H9 (cell line): ENCODE measurements around the gene TCF15. TPM values are rescaled to one million over a fixed set of nuclear protein-coding genes. Genes with fewer than 3 reads are reported as not detected.

Experiments
- DNase-seq: peaks from one replicate; pipeline ENCODE4 v3.0.0-alpha.2; 2017
- H2AFZ ChIP-seq: one replicate; pipeline ENCODE4 v1.6.1; 2013; ENCODE audit warnings: mild to moderate bottlenecking, low read length, control low read depth, moderate library complexity
- H2AK5ac ChIP-seq: 2 replicates; pipeline ENCODE4 v1.6.1; 2013; ENCODE audit warnings: low read length, control low read depth, mixed read lengths; ENCODE audit not compliant: insufficient read length
- H2BK120ac ChIP-seq: one replicate; pipeline ENCODE4 v1.6.1; 2013; ENCODE audit warnings: low read depth, mild to moderate bottlenecking, low read length, control low read depth, inconsistent platforms; ENCODE audit not compliant: poor library complexity, severe bottlenecking
- H2BK12ac ChIP-seq: 2 replicates; pipeline ENCODE4 v1.6.1; 2013; ENCODE audit warnings: low read length, control low read depth, mixed read lengths, low read depth; ENCODE audit not compliant: insufficient read length
- H2BK15ac ChIP-seq: 2 replicates; pipeline ENCODE4 v1.6.1; 2013; ENCODE audit warnings: low read depth, low read length, control low read depth
- H2BK20ac ChIP-seq: one replicate; pipeline ENCODE4 v1.6.1; 2013; ENCODE audit warnings: low read depth, mild to moderate bottlenecking, low read length, control low read depth, inconsistent platforms; ENCODE audit not compliant: poor library complexity, severe bottlenecking
- H2BK5ac ChIP-seq: 2 replicates; pipeline ENCODE4 v1.6.1; 2013; ENCODE audit warnings: low read length, control low read depth, mixed read lengths; ENCODE audit not compliant: insufficient read length
- H3K14ac ChIP-seq: 2 replicates; pipeline ENCODE4 v1.6.1; 2013; ENCODE audit warnings: low read length, control low read depth; ENCODE audit not compliant: insufficient read depth
- H3K18ac ChIP-seq: 2 replicates; pipeline ENCODE4 v1.6.1; 2013; ENCODE audit warnings: low read depth, mild to moderate bottlenecking, mixed read lengths, low read length, control low read depth; ENCODE audit not compliant: insufficient read length
- H3K23ac ChIP-seq: 2 replicates; pipeline ENCODE4 v1.6.1; 2013; ENCODE audit warnings: low read length, control low read depth, mixed read lengths, low read depth; ENCODE audit not compliant: insufficient read length
- H3K23me2 ChIP-seq: 2 replicates; pipeline ENCODE4 v1.6.1; 2013; ENCODE audit warnings: low read depth, mild to moderate bottlenecking, mixed read lengths, low read length, control low read depth; ENCODE audit not compliant: insufficient read length, poor library complexity, severe bottlenecking
- H3K27ac ChIP-seq: 2 replicates; pipeline ENCODE4 v1.5.1; 2013; ENCODE audit warnings: low read length, control low read depth, mixed read lengths, low read depth; ENCODE audit not compliant: insufficient read length
- H3K27me3 ChIP-seq: 2 replicates; pipeline ENCODE4 v1.6.1; 2013; ENCODE audit warnings: low read length, control low read depth, inconsistent platforms; ENCODE audit not compliant: insufficient read depth
- H3K4ac ChIP-seq: 2 replicates; pipeline ENCODE4 v1.6.1; 2013; ENCODE audit warnings: low read depth, mild to moderate bottlenecking, control low read depth, inconsistent platforms, low read length, moderate library complexity
- H3K4me1 ChIP-seq: 2 replicates; pipeline ENCODE4 v1.6.1; 2013; ENCODE audit warnings: low read length, control low read depth, inconsistent platforms; ENCODE audit not compliant: insufficient read depth
- H3K4me2 ChIP-seq: 2 replicates; pipeline ENCODE4 v1.6.1; 2013; ENCODE audit warnings: low read length, control low read depth, mixed read lengths; ENCODE audit not compliant: insufficient read length, insufficient read depth
- H3K56ac ChIP-seq: 2 replicates; pipeline ENCODE4 v1.6.1; 2013; ENCODE audit warnings: low read depth, mild to moderate bottlenecking, mixed read lengths, low read length, control low read depth; ENCODE audit not compliant: insufficient read length
- H3K79me1 ChIP-seq: 2 replicates; pipeline ENCODE4 v1.6.1; 2013; ENCODE audit warnings: low read depth, mild to moderate bottlenecking, moderate library complexity, low read length, control low read depth, inconsistent platforms; ENCODE audit not compliant: insufficient read depth, poor library complexity, severe bottlenecking
- H3K79me2 ChIP-seq: 2 replicates; pipeline ENCODE4 v1.6.1; 2013; ENCODE audit warnings: low read length, control low read depth, inconsistent platforms; ENCODE audit not compliant: insufficient read depth
- H3K9ac ChIP-seq: 2 replicates; pipeline ENCODE4 v1.6.1; 2013; ENCODE audit warnings: low read length, control low read depth, mixed read lengths; ENCODE audit not compliant: insufficient read length; ENCODE audit errors: extremely low read depth
- H3K9me3 ChIP-seq: one replicate; pipeline ENCODE4 v1.6.1; 2013; ENCODE audit warnings: low read depth, low read length, inconsistent platforms; ENCODE audit not compliant: control insufficient read depth
- H3T11ph ChIP-seq: one replicate; pipeline ENCODE4 v1.6.1; 2013; ENCODE audit warnings: mild to moderate bottlenecking, low read length, control low read depth, inconsistent platforms
- H4K20me1 ChIP-seq: one replicate; pipeline ENCODE4 v1.6.1; 2013; ENCODE audit not compliant: control insufficient read depth, insufficient read length, insufficient read depth
- H4K5ac ChIP-seq: 2 replicates; pipeline ENCODE4 v1.6.1; 2013; ENCODE audit warnings: low read depth, mild to moderate bottlenecking, mixed read lengths, low read length, control low read depth; ENCODE audit not compliant: insufficient read length
- H4K8ac ChIP-seq: replicated peaks from 2 replicates; pipeline ENCODE4 v1.6.1; 2013; ENCODE audit warnings: low read length, control low read depth, mixed read lengths, low read depth; ENCODE audit not compliant: insufficient read length
- H4K91ac ChIP-seq: 2 replicates; pipeline ENCODE4 v1.6.1; 2013; ENCODE audit warnings: low read depth, mild to moderate bottlenecking, moderate library complexity, mixed read lengths, low read length, control low read depth; ENCODE audit not compliant: insufficient read length
- H3K27ac Mint-ChIP-seq, 3 experiments: 2 replicates in 2 of 3; 3 replicates in 1 of 3; pipeline ENCODE4 v1.8.0; 2020 to 2021; ENCODE audit warnings: mixed read lengths in 3 of 3, mild to moderate bottlenecking in 1 of 3, moderate library complexity in 1 of 3
- H3K27me3 Mint-ChIP-seq: 2 replicates; pipeline ENCODE4 v1.8.0; 2021; ENCODE audit warnings: low read depth, mild to moderate bottlenecking, moderate library complexity, mixed read lengths
- H3K36me3 Mint-ChIP-seq, 3 experiments: 2 replicates in 2 of 3; 3 replicates in 1 of 3; pipeline ENCODE4 v1.8.0; 2020 to 2021; ENCODE audit warnings: low read depth in 3 of 3, mixed read lengths in 3 of 3; ENCODE audit not compliant: insufficient read depth in 1 of 3
- H3K4me1 Mint-ChIP-seq, 2 experiments: 2 replicates each; pipeline ENCODE4 v1.8.0; 2020; ENCODE audit warnings: mixed read lengths in 2 of 2
- H3K4me3 Mint-ChIP-seq, 2 experiments: 2 replicates in 1 of 2; 3 replicates in 1 of 2; pipeline ENCODE4 v1.8.0; 2020 to 2021; ENCODE audit warnings: mild to moderate bottlenecking in 2 of 2, mixed read lengths in 2 of 2, moderate library complexity in 1 of 2
- H3K9me3 Mint-ChIP-seq, 2 experiments: 2 replicates in 1 of 2; 3 replicates in 1 of 2; pipeline ENCODE4 v1.8.0; 2020; ENCODE audit warnings: mild to moderate bottlenecking in 2 of 2, mixed read lengths in 2 of 2, moderate library complexity in 1 of 2
- CTCF ChIP-seq: fragments of 200-600 bp; sonication (generic); conservative IDR thresholded peaks from 3 replicates; pipeline ENCODE4 v1.8.0; 2021; ENCODE audit warnings: antibody characterized with exemption, mild to moderate bottlenecking
- WGBS: extraction: QIAGEN DNeasy Blood & Tissue Kit; methylation state at CpG from one replicate; pipeline ENCODE4 v1.1.7; 2013; ENCODE audit warnings: missing lambda C conversion rate, low lambda C conversion rate, mixed read lengths; ENCODE audit not compliant: insufficient read length; ENCODE audit errors: extremely low coverage; 5-methylcytosine and 5-hydroxymethylcytosine counted together
- total RNA-seq: library from RNA; stranded (reverse); gene quantifications from 2 replicates; pipeline ENCODE4 v1.2.1, GENCODE V29; 2021

Gene TCF15
- total RNA-seq, 1 experiment from 2014 or later, result 2.0 TPM

GRCh38 chr20:646868-647233 is 36.7 kb upstream of the TCF15 start:
- Histone ChIP-seq H2BK20ac (no peak overlapping the region), H3K4me2 (no peak overlapping the region), H3K23me2 (peaks cover 3% of the 10 kb centered on the region)

More at GRCh38 chr20:646868-647233, 36.7 kb upstream of the TCF15 start:
- Histone ChIP-seq H3K18ac (no peak overlapping the region), H3K79me1 (no peaks in the 10 kb centered on the region), H4K20me1 (no peaks in the 10 kb centered on the region), H3K14ac (no peak overlapping the region), H2AFZ (no peak overlapping the region), H2BK5ac (no peak overlapping the region), H3K4me1 (no peaks in the 10 kb centered on the region; the same call in 1 of the 2 replicates), H3K9me3 (no peaks in the 10 kb centered on the region), H3T11ph (no peak overlapping the region), H2AK5ac (no peak overlapping the region), H3K4ac (no peak overlapping the region), H4K5ac (no peak overlapping the region), H3K9ac (no peak overlapping the region), H2BK120ac (no peak overlapping the region), H3K56ac (no peak overlapping the region), H3K27me3 (no peaks in the 10 kb centered on the region), H4K8ac (no peak overlapping the region), H3K27ac (no peak overlapping the region), H3K23ac (no peak overlapping the region), H4K91ac (no peak overlapping the region), H2BK15ac (no peak overlapping the region), H3K79me2 (no peaks in the 10 kb centered on the region), H2BK12ac (no peak overlapping the region)
- Mint-ChIP-seq H3K4me1 (peaks cover 16 to 17% of the 10 kb centered on the region in 2 experiments), H3K4me3 (no peak overlapping the region), H3K36me3 (peaks cover 25 to 40% (median 37%) of the 10 kb centered on the region in 3 experiments), H3K27ac (no peak overlapping the region), H3K27me3 (peaks cover 1% of the 10 kb centered on the region; the same call in 1 of the 2 replicates), H3K9me3 (peaks cover 0 to 2% of the 10 kb centered on the region in 2 experiments; a peak in 1 of 5 replicates)
- no CpG with 5 or more reads among the region's 2 CpGs for WGBS
- DNase-seq, result no peak
- TF ChIP-seq CTCF, result no peak
